ENCODE results near the gene BNC2.
"Not testable (repeated sequence)": the region's sequence is repeated elsewhere in the genome, so short reads cannot be mapped to it uniquely, and the experiment has no call there.

BNC2 gene

DNA sequence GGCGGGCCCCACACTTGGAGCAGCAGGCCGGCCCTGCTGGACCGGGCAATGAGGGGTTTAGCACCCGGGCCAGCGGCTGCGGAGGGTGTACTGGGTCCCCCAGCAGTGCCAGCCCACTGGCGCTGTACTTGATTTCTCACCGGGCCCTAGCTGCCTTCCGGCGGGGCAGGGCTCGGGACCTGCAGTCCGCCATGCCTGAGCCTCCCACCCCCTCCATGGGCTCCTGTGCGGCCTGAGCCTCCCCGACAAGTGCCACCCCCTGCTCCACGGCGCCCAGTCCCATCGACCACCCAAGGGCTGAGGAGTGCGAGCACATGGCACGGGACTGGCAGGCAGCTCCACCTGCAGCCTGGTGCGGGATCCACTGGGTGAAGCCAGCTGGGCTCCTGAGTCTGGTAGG is 389.9 kb downstream of the BNC2 start:
- DNase-seq = not testable (repeated sequence)

GRCh38 chr9:16475996-16476395 is 394.5 kb downstream of the BNC2 start:
- DNase-seq = no peak

GRCh38 chr9:16475257-16475656 is 395.2 kb downstream of the BNC2 start:
- DNase-seq = no peak

GRCh38 chr9:16469184-16469583 is 401.3 kb downstream of the BNC2 start:
- no peak for DNase-seq

GRCh38 chr9:16461851-16462250 is 408.6 kb downstream of the BNC2 start:
- no peak for DNase-seq

- no peak for DNase-seq
Observed at GRCh38 chr9:16461137-16461840, 409.2 kb downstream of the BNC2 start.

DNA sequence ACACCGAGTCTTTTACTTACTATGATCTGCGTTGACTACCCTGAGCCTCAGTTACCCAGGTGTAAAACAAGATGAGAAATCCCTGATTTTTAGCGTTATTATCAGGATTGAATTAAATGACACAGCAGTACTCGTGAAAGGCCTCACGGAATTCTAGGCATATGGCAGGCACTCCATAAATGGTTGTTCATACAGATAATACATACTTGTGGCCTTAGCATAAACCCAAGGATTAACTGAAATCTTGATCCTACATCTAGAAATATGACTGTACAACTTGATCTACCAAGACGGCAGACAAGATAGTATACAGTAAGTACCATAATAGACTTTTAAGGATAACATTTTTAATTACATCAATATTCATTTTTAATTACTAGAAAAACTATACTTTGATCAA is 409.8 kb downstream of the BNC2 start:
- DNase-seq = no peak

GRCh38 chr9:16459421-16460148 is 410.9 kb downstream of the BNC2 start:
- no peak for DNase-seq

DNA sequence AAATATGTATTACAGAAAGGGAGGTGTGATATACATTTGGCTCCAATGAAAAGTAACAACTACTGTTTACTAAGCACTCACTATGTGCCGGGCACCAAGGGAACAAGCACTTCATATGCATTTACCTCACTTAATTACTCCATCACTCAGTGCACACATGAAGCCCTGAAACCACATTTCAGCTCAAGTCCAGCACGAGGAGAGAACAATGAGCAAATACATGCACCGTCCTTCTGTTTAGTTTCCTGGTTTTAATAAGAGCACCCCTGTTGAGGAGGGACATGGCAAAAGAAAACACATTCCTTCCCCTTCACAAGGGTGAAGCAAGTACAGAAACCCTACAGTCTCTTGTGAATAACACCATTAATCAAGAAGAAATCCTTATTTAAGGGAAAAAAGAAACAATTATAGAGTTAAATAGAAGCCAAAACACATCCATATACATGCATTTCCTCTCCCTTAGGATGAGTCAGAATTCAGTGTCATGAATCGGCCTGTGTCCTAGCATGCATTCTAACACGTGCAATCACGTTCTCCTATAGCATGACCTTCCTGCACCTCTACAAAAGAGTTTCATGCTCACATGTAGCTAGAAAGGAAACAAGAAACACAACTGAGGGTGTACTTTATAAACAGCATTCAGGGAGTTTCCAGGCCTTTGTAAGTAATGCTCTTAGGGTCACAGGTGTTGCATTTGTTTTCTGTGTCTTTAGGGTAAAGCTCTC is 411.6 kb downstream of the BNC2 start:
- DNase-seq = no peak

DNA sequence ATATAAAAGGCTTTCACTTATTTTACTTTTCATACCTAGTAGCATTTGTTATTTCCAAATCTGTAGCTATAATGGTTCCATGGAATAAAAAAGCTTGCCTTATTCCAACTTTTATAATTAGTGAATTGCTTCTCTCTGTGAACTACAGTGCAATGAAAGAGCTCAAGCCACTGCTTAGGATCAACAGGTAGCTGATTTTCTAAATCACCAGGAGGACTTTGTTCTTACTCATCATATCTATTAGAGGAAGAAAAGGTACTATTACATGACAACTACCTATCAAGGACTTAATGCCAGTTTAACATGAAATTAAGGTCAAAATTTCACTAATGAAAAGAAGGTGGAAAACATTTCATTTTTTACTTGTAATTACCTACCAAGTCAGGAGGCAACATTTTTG is 414.6 kb downstream of the BNC2 start:
- no peak for DNase-seq

DNA sequence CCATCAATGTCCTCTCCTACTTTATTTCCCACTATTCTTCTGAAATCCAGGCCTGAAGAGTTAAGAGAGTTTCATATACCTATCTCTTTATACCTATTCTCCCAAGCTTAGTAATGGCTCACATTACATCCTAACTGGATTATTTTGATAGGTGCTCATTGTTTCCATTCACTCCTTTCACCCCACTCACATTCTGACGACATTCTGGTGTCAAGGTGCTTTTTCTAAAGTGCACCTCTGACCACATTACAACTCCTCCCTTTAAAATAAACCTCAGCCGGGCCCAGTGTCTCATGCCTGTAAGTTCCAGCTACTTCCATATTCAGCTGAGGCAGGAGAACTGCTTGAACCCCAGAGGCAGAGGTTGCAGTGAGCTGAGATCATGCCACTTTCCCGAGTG is 417.1 kb downstream of the BNC2 start:
- DNase-seq = no peak

DNA sequence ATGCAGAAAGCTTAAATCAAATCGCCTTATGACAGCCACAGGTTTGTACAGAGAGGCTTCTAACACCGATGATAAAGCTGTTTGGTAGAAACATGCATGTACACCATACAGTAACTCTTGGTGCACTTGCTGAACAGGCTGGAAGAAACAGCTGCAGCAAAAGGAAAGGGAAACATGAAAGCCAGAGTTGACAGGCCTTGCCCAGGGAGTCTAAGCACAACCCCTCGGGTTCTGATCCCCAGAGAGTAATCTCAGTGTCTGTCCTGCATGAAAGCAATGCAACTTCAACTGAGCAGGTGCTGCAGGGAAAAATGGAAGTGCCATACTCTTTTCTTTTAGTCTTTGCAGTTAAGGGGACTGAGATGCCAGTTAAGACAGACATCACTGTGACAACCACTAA is 419.9 kb downstream of the BNC2 start:
- DNase-seq = no peak

- no peak for DNase-seq
Observed at GRCh38 chr9:16450043-16450442, 420.4 kb downstream of the BNC2 start.

DNA sequence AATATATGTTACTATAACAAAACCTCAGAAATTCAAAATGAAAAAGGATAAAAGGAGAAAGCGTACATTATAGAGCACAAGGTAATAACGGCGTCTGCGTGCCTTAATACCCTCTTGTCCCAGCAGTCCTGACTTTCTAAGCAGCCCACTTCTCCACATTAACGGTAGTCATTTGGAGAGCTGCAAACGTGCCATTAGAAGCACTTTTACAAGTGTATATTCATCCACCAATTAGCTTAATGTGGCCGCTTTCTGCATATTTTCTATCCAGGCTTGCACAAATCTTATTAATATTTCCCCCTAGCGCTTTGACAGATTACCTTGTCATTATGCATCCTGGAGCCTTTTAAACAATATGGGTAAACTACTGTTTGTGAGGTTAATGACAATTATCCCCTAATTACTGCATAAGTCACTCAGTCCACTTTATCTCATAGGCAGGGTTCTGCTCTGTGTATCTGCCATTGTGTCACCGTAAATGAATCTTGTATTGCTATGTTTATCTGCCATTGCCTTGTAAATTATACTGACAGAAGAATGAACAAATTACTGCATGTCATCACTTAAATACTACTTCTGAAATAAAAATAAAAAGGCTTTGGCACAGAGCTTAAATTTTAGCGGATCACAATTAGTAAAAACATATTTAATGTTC is 421.3 kb downstream of the BNC2 start:
- DNase-seq = no peak

- DNase-seq = no peak
Observed at GRCh38 chr9:16447946-16448345, 422.5 kb downstream of the BNC2 start.

- DNase-seq = no peak
Observed at GRCh38 chr9:16446636-16447035, 423.8 kb downstream of the BNC2 start.

DNA sequence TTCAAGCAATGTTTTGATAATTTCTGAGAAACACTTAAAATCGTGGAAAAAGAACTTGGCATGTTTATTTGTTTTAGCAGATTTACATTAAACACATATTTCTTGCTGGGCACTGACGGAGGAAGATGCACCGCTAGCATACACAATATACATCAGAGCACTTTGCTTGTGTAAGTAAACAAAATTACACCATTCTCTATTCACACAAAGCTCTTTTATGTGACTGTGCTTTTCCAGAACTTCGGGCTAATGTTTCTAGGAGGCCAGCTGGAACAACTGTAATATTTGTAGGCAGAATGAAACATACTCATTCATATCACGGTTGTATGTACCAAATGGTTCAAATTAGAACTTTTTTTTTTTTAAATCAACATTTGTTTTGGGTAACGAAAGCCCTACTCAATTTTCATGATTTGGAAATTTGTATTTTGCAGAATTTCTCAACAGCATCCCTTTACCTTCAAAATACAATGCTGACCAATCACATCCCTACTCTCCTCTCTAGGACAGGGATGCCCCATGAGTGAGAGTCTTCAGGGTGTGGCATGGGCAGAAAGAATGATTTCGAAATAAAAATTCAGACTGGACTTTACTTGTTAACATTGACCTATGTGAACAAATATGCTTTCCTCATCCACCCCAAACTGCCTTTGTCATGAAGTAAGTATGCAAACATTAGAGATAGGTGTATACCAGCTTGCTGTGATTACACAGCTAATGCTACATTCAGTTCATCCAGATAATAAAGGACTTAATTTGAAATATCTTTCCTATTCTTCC is 425.1 kb downstream of the BNC2 start:
- no peak for DNase-seq

- no peak for DNase-seq
Observed at GRCh38 chr9:16442622-16443021, 427.8 kb downstream of the BNC2 start.

DNA sequence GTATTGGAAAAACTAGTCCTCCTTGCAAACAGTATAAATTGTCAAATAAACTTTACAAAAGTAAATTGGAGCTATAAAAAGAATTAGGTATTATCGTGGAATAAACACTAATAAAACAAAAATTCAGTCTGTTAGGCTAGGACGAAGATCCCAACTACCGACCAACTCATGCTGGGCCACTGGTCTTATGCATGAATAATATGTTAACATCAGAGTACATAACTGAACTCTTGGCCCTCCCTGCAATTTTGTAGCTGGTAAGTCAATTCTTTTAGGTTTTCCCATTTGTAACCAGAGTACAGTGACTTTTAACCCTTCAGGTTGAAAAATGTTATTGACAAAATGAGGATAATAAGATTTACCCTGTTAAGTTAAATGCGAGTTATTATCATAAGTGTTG is 428.7 kb downstream of the BNC2 start:
- DNase-seq = no peak

- not testable (repeated sequence) for DNase-seq
Observed at GRCh38 chr9:16438831-16439230, 431.6 kb downstream of the BNC2 start.

DNA sequence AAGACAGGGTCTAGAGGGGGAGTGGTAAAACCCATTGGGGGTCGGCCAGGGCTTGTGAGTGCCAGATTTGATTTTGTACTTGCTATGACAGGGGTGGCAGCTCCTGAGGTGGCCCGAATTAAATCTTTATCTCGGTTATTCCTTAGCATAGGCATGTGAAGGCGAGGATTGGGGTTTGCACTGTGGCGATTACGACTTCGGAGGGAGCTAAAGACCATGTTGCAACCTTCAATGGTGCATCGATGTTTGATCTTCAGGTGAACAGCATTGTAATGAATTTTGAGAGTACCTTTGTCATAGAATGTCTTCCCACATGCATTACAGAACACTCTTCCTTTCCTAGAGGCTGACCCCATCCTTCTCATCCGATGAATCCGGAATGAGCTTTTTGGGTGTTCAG is 433.9 kb downstream of the BNC2 start:
- DNase-seq = no peak

- DNase-seq = no peak
Observed at GRCh38 chr9:16434526-16434925, 435.9 kb downstream of the BNC2 start.

DNA sequence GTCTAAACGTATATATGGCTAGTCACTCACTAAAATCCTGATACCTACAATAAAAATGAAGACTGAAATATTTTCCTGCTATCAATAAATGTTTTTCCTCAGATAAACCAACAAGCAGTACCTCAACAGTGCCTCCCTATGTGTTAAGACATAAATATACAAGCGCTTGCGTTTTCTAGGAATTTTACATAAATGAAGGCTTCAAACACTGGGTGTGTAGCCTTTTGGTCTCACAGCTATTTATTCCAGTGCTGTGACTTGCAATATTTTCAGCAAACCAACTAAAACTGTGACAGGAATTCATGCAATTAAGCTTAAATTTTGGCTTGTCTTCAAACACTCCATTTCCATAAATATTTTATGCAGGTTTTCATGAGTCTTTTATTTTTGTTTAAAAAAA is 437.0 kb downstream of the BNC2 start:
- no peak for DNase-seq

Measured in activated gamma-delta T cell treated with Interleukin-2 at 50 U/mL for 16 hours (primary cell).